Middle frontal gyrus (tissue), 1 donor: ENCODE data around the gene CCDC92B.
"Not testable (repeated sequence)": the region's sequence is repeated elsewhere in the genome, so short reads cannot be mapped to it uniquely, and the experiment has no call there.

ENCODE experiments used
- DNase-seq: peaks from one replicate; pipeline ENCODE4 v3.0.0-alpha.2; 2015; ENCODE audit warnings: low spot score; ENCODE audit errors: extremely low spot score

Gene CCDC92B

GRCh38 chr17:2749058-2749783 lies at the start of gene CCDC92B:
TSS of gene CCDC92B (minus strand) at chr17:2749652. CDS start at chr17:2735145, 14,507 bp downstream.
- DNase-seq: no peak

- no peak for DNase-seq
Observed at GRCh38 chr17:2798678-2799077, 49.2 kb upstream of the CCDC92B start.

GRCh38 chr17:2798188-2798587 lies 48.7 kb upstream of the CCDC92B start:
- no peak for DNase-seq

- no peak for DNase-seq
Observed at GRCh38 chr17:2797637-2798036, 48.2 kb upstream of the CCDC92B start.

GRCh38 chr17:2797226-2797625 lies 47.8 kb upstream of the CCDC92B start:
- no peak for DNase-seq

GRCh38 chr17:2796164-2797125 lies 47.0 kb upstream of the CCDC92B start, which contains the start of gene RAP1GAP2:
TSS of gene RAP1GAP2 (plus strand) at chr17:2796438. CDS start at chr17:2796528, 90 bp downstream.
- no peak for DNase-seq

DNA sequence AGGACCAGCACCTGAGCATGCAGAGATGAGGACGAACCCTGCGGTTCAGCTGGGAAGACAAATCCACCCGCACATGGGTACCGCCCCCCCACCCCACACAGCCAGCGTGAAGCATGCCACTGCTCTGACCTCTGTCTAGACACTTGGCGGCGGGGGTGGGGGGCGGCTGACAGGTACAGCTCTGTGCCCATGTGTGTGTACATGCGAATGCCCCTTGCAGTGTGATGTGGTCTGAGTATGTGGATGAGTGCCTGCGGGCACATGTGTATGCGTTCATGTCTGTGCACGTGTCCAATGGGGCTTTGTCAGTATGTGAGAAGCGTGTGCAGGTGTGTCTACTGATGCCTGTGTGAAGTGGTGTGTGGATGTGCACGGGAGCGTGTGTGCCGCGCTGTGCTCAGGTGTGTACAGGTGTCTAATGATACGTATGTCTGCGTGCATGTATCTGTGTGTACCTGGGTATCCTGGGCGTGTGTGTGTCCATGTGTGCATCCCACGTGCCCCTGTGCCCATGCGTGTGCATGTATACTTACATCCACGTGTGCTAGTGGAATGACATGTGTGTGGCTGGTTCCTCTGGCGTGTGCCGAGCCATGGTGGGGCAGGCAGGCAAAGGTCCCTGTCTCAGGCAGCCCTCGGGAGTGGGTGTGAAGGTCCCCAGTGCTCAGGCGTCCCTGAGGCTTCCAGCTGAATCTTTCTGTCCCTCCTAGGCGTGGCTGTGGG lies 46.1 kb upstream of the CCDC92B start:
- no peak for DNase-seq

- DNase-seq: no peak
Observed at GRCh38 chr17:2794111-2794803, 44.8 kb upstream of the CCDC92B start.

- DNase-seq: no peak
Observed at GRCh38 chr17:2792366-2793169, 43.1 kb upstream of the CCDC92B start.

DNA sequence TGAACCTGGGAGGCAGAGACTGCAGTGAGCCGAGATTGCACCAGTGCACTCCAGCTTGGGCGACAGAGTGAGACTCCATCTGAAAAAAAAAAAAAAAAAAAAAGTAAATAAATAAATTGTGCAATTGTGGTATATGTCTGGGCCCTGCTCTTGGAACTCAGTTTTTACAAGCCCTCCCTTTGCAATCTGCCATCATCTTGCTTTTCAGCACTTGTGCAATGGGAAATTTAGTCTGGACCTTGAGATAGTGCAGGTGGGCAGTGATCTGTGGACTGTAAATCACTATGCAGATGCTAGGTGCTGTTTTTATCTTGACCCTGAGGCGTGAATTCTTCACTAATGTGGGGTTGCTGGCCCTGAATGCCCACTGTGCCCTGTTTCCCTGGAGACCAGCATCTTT lies 40.2 kb upstream of the CCDC92B start:
- no peak for DNase-seq

GRCh38 chr17:2786176-2786881 lies 36.9 kb upstream of the CCDC92B start:
- peak; percentile 76 for DNase-seq

DNA sequence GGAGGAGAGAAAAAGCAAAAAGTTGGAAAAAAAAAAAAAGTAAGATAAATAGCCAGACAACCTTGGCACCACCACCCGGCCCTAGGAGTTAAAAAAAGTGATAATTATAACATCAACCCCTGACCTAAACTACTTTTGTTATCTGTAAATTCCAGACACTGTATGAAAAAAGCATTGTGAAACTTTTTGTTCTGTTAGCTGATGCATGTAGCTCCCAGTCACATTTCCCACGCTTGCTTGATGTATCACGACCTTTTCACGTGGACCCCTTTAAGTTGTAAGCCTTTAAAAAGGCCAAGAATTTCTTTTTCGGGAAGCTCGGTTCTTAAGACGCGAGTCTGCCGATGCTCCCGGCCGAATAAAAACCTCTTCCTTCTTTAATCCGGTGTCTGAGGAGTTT lies 35.9 kb upstream of the CCDC92B start:
- DNase-seq: not testable (repeated sequence)

GRCh38 chr17:2784864-2785263 lies 35.4 kb upstream of the CCDC92B start:
- no peak for DNase-seq

- DNase-seq: no peak
Observed at GRCh38 chr17:2783310-2784030, 34.0 kb upstream of the CCDC92B start.

GRCh38 chr17:2782055-2782454 lies 32.6 kb upstream of the CCDC92B start:
- DNase-seq: no peak

GRCh38 chr17:2781598-2781997 lies 32.1 kb upstream of the CCDC92B start:
- DNase-seq: not testable (repeated sequence)

DNA sequence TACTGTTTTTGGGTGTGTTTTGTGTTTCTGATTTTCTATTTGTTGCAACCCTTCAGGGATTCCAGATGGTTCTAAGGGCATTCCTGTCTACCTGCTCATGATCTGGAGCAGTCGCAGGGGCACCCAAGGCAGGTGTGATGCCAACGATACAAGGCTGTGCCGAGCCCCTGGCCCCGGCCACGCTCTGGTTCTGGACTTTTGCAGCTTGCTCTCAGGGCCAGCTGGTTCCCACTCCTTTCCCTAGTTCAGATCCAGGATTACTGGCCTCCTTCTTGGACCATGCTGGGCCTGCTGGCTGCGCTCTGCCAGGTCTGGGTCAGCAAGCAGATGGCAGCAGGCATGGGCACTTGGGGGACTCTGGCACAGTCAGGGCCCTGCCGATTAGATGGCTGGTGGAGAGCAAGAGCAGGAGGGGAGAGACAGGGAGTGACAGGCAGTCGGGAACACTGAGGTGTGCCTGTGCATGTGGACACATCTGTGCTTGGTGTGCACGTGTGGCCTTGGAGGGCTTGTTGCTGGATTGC lies 31.5 kb upstream of the CCDC92B start:
- no peak for DNase-seq

GRCh38 chr17:2780256-2780655 lies 30.8 kb upstream of the CCDC92B start:
- no peak for DNase-seq

DNA sequence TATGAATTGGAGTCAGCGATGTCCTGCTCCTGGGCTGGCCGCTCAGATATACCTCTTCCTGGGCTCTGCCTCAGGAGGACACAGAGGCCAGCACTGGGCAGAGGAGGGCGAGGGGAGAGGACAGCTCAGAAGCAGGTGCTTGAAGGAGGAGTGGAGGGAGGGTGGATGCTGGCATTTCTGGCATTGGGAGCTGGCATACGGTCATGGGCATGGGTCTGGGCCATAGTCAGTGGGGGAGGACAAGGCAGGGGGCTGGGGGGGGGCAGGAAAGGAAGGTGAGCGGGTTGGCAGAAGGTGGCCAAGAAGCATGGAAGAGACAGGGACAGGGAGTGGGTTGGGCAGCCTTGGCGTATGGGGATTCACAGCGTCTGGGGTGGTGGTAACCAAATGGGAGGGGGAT lies 30.1 kb upstream of the CCDC92B start:
- no peak for DNase-seq
